GM08714 (cell line): ENCODE data around the gene VSTM2B.

Experiments used
- H3K4me3 ChIP-seq: fragments of 200-500 bp; sonication (Bioruptor generic); 2 replicates; pipeline ENCODE4 v1.5.1; 2014; ENCODE audit warnings: mild to moderate bottlenecking, low read length, inconsistent platforms
- ZNF274 ChIP-seq: IDR thresholded peaks from 2 replicates; pipeline ENCODE4 v1.6.1; 2012; ENCODE audit warnings: mild to moderate bottlenecking, low read depth, low read length

The VSTM2B gene

GRCh38 chr19:29603308-29603707, 77.5 kb downstream of the VSTM2B start:
- H3K4me3 ChIP-seq = no peak overlapping the region
- no peak for TF ChIP-seq ZNF274

- peak within 1 kb of the TSS; percentile 95 for H3K4me3 ChIP-seq
- no peak for TF ChIP-seq ZNF274
Observed at GRCh38 chr19:29605653-29606419, 80.0 kb downstream of the VSTM2B start, which contains the start of gene POP4. Gene POP4, plus strand, starts transcription at chr19:29606283. Its CDS starts 36 bp downstream, at chr19:29606319.

DNA sequence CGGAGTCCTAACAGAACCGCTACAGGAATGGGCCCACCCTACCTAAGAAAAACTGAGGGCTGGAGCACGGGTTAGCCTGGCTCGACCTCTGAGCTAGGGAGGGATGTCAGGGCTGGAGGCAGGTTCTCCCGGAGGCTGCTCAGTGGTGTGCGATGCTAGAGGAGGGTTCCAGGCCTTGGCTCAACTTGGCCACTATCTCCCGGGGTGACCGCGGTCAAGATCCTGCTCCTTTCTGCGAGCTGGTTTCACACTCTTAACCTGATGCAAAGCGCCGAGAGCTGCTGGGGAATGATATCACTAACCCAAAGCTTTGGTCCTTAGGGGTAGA, 80.6 kb downstream of the VSTM2B start:
- TF ChIP-seq ZNF274 = no peak
- peak overlapping the region; percentile 95 for H3K4me3 ChIP-seq

DNA sequence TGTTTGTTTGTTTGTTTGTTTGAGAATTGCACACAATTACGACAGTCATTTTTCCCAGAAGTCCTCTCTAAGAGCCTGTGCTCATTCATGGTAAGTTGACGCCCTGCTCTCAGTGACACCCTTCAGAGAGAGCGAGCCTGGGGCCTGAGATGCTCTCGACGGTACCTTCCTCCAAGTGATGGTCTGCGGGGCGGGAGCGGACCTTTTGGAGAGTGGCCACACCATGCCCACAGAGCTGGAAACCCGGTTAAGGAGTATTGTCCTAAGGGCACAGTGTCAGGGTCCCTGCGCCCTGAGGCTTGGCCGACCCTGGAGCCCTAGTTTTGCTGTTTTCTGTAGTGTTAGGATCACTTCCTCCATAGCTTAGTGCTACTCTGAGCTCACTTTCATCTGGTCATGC, 83.8 kb downstream of the VSTM2B start:
- H3K4me3 ChIP-seq = no peak overlapping the region
- no peak for TF ChIP-seq ZNF274

GRCh38 chr19:29610213-29610573, 84.4 kb downstream of the VSTM2B start:
- no peak for TF ChIP-seq ZNF274
- no peak overlapping the region for H3K4me3 ChIP-seq

DNA sequence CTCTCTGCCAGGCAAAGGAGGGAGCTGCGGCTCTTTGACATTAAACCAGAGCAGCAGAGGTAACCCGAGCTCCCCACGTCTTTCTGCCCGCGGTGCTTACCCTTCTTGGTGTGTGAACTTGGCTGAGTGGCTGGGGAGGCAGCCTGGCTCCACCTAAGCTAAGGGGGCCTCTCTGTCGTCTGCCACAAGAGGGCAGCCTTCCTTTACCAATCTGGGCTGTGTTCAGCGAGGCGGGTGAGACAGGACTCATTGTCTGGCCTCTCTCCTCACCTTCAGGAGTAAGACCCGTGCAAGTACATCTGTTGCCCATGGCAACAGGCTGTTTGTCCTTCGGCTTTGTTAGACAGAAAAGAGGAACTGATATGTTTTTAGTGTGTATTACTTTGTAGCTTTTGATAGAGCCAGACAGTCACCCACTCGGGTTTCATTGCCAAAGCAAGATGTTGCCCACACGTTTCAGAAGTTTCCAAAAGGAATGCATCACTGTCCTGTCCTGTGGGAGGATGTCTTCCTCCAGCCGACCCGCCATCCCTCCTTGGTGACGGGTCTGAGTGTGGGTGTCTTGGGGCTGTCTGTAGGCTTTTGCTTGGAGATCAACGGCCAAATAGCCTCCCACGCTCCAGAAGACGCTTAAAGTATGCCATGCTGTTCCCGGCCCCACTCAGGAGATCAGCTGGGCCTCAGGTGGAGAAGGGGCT, 84.9 kb downstream of the VSTM2B start:
- TF ChIP-seq ZNF274 = no peak
- no peak overlapping the region for H3K4me3 ChIP-seq

GRCh38 chr19:29612121-29612520, 86.3 kb downstream of the VSTM2B start:
- TF ChIP-seq ZNF274 = no peak
- no peak overlapping the region for H3K4me3 ChIP-seq

DNA sequence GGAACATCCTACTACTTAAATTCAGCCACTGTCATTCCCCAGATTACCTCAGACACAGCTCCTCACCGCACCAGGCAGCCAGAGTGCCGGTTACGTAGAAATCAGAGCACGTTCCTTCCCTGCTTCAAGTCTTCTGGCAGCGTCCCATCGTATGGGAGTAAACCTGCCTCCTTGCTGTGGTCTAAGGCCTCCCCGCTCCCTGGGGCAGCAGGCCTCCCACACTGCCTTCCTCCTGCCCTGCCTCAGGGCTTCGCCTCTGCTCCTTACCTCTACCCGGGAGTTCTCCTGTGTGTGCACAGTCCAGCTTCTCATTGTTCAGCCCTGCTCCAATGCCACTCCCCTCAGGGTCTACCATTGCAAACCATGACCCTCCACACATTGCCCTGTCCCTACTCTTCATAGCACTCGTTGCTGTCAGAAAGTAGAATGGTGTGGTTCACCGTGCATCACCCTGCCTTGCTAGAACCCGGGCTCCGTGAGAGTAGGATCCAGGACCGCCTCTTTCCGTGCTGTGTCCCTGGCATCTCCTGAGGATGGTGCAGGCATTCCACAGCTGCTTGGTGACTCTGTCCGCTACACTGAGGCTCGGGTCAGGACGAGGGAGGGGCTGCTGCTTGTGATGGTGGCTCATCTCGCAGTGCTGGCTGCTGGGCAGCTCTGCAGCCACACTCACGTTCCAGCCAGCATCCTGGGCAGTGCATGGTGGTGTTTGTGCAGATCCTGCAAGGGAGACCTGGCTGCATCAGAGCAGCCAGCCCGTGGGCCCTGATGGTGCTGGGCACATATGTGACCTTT, 87.2 kb downstream of the VSTM2B start:
- TF ChIP-seq ZNF274 = no peak
- no peak overlapping the region for H3K4me3 ChIP-seq

GRCh38 chr19:29614046-29614445, 88.3 kb downstream of the VSTM2B start:
- no peak overlapping the region for H3K4me3 ChIP-seq
- TF ChIP-seq ZNF274 = no peak
